Left ventricle myocardium inferior (tissue), 1 donor: ENCODE results near the gene CNDP1. TPM values are rescaled to one million over a fixed set of nuclear protein-coding genes. Genes with fewer than 3 reads are reported as not detected.
A peak's percentile ranks its signal among the peaks of the same experiment; 100 is the strongest.
"Not testable (repeated sequence)": the region's sequence is repeated elsewhere in the genome, so short reads cannot be mapped to it uniquely, and the experiment has no call there.

Experiments used
- DNase-seq: peaks from one replicate; pipeline ENCODE4 v3.0.0-alpha.2; 2020
- H3K27ac ChIP-seq: fragments of 200-600 bp; replicated peaks from 2 replicates; pipeline ENCODE4 v1.8.0; 2021
- H3K27me3 ChIP-seq: fragments of 200-600 bp; 2 replicates; pipeline ENCODE4 v1.8.0; 2021; ENCODE audit warnings: low read depth
- H3K36me3 ChIP-seq: fragments of 200-600 bp; 2 replicates; pipeline ENCODE4 v1.8.0; 2021
- H3K4me1 ChIP-seq: fragments of 200-600 bp; 2 replicates; pipeline ENCODE4 v1.8.0; 2021
- H3K4me3 ChIP-seq: fragments of 200-600 bp; 2 replicates; pipeline ENCODE4 v1.8.0; 2021; ENCODE audit warnings: mild to moderate bottlenecking, moderate library complexity
- H3K9me3 ChIP-seq: fragments of 200-600 bp; replicated peaks from 2 replicates; pipeline ENCODE4 v1.8.0; 2021
- CTCF ChIP-seq: fragments of 200-600 bp; IDR thresholded peaks from 2 replicates; pipeline ENCODE4 v1.8.0; 2021; ENCODE audit warnings: antibody characterized with exemption, mild to moderate bottlenecking, borderline replicate concordance
- intact Hi-C: fragments of 100-400 bp; cut with micrococcal nuclease; formaldehyde crosslinking; loops from one replicate; pipeline ENCODE4 v1.11.0; 2022
- total RNA-seq: library from RNA; stranded (reverse); fragmentation: NEBNext Ultra II Directional; extraction: Animal tissue kit (Norgen Biotek cat#: 25700); gene quantifications from one replicate; pipeline ENCODE4 v1.2.1, GENCODE V29; 2021
- donor health status: DM: no; HTN: yes; CAD: no; lungs with severe emphysema.

CNDP1 gene
- total RNA-seq, 1 donor from 2014 or later: not detected

- Histone ChIP-seq H3K27me3 (no peaks in the 10 kb centered on the region), H3K27ac (no peak overlapping the region), H3K4me3 (no peak overlapping the region), H3K36me3 (no peaks in the 10 kb centered on the region), H3K9me3 (peaks cover 10% of the 10 kb centered on the region), H3K4me1 (peaks cover 10% of the 10 kb centered on the region)
- TF ChIP-seq CTCF: no peak
- DNase-seq: no peak
- intact Hi-C loops: no loop called here
Observed at GRCh38 chr18:74562775-74563174, 28.5 kb downstream of the CNDP1 start.

DNA sequence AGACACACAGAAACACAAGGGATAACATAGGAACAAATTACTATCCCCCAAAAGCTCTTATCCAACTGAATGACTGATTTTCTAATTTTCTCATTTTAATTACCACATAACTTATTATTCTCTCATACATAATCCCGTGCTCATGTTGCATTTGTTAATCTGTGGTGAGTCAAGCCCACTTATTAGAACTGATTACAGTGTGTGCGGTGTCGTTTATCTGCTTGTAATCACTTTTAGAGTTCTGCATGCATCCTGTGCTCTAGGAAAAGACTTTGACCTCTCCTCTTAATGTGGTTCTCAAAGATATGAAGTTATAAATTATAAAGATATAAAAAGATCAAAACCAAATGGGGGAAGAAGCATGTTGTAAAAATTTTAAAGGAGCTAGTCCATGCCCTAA, 29.7 kb downstream of the CNDP1 start:
- intact Hi-C loops: no loop called here
- Histone ChIP-seq H3K9me3 (peaks cover 10% of the 10 kb centered on the region), H3K4me1 (peaks cover 9% of the 10 kb centered on the region), H3K36me3 (no peaks in the 10 kb centered on the region), H3K4me3 (no peak overlapping the region), H3K27me3 (no peaks in the 10 kb centered on the region), H3K27ac (no peak overlapping the region)
- TF ChIP-seq CTCF: no peak
- no peak for DNase-seq

- H3K27ac ChIP-seq, DNase-seq, H3K27me3 ChIP-seq, H3K4me3 ChIP-seq, intact Hi-C loops, H3K9me3 ChIP-seq, H3K36me3 ChIP-seq: not testable (repeated sequence)
- H3K4me1 ChIP-seq: peaks cover 17% of the 10 kb centered on the region
Observed at GRCh38 chr18:74565164-74565563, 30.9 kb downstream of the CNDP1 start.

DNA sequence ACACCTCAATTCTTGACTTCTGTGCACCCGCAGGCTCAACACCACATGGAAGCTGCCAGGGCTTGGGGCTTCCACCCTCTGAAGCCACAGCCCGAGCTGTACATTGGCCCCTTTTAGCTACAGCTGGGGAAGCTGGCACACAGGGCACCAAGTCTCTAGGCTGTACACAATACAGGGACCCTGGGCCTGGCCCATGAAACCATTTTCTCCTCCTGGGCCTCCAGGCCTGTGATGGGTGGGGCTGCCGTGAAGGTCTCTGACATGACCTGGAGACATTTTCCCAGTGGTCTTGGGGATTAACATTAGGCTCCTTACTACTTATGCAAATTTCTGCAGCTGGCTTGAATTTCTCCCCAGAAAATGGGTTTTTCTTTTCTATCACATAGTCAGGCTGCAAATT, 31.7 kb downstream of the CNDP1 start:
- H3K27ac ChIP-seq, H3K36me3 ChIP-seq, H3K27me3 ChIP-seq, H3K9me3 ChIP-seq, H3K4me3 ChIP-seq, DNase-seq, intact Hi-C loops: not testable (repeated sequence)
- peaks cover 17% of the 10 kb centered on the region for H3K4me1 ChIP-seq

DNA sequence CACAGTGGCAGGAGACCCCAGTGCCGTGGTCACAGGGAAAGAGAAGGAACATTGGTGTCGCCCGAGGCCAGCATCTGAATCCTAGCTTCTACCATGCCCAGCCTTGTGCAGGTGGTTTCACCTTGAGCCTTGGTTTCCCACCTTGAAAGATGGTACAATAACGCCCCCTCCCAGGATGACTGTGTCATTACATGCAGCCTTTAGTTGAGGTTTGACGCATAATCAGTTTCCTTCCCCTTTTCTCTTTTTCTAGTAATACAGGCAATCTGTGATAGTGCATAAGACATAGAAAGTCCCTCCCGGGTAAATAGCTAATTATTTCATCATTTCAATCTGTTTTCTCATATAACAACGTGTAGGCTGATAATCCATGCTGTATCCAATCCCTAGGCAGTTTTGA, 33.5 kb downstream of the CNDP1 start:
- intact Hi-C loops: no loop called here
- DNase-seq: no peak
- no peaks in the 10 kb centered on the region for H3K27me3 ChIP-seq
- no peak for TF ChIP-seq CTCF
- no peak overlapping the region for H3K4me3 ChIP-seq
- peaks cover 10% of the 10 kb centered on the region for H3K9me3 ChIP-seq
- H3K36me3 ChIP-seq: no peaks in the 10 kb centered on the region
- H3K4me1 ChIP-seq: peaks cover 26% of the 10 kb centered on the region
- no peak overlapping the region for H3K27ac ChIP-seq

DNA sequence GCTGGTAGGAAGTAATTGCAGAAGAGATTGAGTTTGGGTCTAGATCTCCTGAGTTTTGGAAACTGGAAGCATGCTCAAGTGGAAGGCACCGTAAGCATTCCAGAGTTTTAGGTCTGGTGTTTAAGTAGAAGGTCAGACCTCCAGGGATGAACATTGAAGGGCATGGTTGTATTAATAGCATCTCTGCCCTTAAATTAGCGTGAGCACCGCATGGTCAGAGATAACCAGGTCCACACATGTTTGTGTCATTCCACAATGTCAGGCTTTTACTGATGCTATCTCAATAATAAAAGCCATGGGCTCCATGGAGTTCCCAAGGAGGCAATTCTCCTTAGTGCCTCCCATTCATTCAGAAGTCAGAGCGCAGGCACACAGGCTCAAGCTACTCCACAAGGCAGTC, 35.1 kb downstream of the CNDP1 start:
- DNase-seq: no peak
- Histone ChIP-seq H3K36me3 (no peaks in the 10 kb centered on the region), H3K4me3 (no peak overlapping the region), H3K27me3 (no peaks in the 10 kb centered on the region), H3K4me1 (peaks cover 21% of the 10 kb centered on the region), H3K9me3 (peaks cover 10% of the 10 kb centered on the region), H3K27ac (peak overlapping the region; percentile 54)
- no peak for TF ChIP-seq CTCF
- intact Hi-C loops: no loop called here

DNA sequence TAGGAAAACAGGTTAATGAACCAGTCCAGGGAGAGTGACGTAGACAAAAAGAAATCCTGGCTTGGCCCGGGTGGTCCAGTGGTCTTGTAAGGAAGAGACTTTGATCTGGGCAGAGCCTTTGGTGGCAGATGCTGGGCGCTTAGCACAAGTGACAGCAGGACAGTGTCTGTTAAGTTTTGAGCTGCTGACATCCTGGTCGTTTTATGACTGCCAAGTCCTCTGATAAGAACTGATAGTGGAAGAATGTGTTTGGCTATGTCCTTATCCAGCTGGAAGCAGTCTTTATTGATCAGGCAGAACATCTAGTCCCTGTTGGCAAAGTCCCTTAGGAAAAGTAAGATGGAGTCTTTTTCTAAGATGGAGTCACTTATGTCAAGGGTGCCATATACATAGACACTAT, 36.0 kb downstream of the CNDP1 start:
- H3K9me3 ChIP-seq: peaks cover 10% of the 10 kb centered on the region
- no peak for DNase-seq
- TF ChIP-seq CTCF: no peak
- H3K27ac ChIP-seq: no peak overlapping the region
- no peak overlapping the region for H3K4me3 ChIP-seq
- H3K27me3 ChIP-seq: no peaks in the 10 kb centered on the region
- intact Hi-C loops: no loop called here
- peaks cover 19% of the 10 kb centered on the region for H3K4me1 ChIP-seq
- no peaks in the 10 kb centered on the region for H3K36me3 ChIP-seq
